NCI-H2171 treated with DMSO at 0.1 percent for 48 hours (cell line): ENCODE results near the gene SERPINA5.
"Not testable (repeated sequence)": the region's sequence is repeated elsewhere in the genome, so short reads cannot be mapped to it uniquely, and the experiment has no call there.

Experiments
- DNase-seq: peaks from one replicate; lab custom pipeline; 2025; lab: John Stamatoyannopoulos, UW

SERPINA5 gene

DNA sequence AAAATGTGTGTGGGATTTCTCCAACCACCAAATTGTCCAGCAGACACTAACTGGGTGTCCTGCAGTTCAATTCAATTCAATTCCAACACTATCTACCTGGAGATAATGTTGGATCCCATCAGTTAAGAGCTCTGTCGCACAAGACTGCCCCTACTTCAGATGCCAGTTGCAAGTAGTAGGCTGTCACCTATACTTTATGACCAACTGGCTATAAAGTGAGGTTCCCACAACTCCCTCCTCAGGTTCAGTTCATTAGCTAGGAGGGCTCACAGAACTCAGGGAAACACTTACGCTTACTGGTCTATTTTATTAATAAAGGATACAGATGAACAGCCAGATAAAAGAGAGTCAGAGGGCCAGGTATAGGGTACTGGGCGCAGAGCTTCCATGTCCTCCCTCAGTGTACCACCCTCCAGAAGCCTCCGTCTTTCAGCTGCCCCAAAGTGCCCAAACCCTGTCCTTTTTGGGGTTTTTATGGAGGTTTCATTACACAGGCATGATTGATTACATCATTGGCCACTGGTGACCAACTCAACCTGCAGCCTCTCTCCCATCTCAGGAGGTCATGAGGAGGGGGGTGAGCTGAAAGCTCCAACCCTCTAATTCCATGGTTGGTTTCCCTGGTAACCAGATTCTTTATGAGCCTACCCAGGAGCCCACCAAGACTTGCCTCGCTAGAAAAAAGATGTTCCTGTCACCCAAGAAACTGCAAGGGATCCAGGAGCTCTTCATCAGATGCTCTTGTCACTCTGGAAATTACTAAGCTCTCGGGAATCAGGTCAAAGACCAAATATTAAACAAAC is 7.5 kb upstream of the SERPINA5 start:
- DNase-seq = no peak

DNA sequence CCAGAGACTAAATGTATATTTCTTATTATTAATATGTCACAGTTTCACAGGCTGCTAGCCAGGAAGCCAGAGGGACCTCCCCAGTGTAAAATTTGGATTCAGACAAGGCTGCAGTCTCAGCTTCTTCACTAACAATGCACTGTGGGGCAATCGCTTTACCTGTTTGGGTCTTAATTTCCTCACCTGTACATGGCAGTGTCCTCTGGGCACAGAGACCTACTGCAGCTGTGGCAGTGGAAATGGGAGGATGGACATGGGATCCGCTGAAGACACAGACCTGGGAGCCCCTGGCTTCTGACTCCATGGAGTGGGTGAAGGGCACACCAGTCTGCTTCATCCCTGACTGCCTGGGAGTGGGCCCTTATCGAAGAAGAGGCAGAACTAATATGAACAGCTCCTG is 6.9 kb upstream of the SERPINA5 start:
- DNase-seq = no peak

DNA sequence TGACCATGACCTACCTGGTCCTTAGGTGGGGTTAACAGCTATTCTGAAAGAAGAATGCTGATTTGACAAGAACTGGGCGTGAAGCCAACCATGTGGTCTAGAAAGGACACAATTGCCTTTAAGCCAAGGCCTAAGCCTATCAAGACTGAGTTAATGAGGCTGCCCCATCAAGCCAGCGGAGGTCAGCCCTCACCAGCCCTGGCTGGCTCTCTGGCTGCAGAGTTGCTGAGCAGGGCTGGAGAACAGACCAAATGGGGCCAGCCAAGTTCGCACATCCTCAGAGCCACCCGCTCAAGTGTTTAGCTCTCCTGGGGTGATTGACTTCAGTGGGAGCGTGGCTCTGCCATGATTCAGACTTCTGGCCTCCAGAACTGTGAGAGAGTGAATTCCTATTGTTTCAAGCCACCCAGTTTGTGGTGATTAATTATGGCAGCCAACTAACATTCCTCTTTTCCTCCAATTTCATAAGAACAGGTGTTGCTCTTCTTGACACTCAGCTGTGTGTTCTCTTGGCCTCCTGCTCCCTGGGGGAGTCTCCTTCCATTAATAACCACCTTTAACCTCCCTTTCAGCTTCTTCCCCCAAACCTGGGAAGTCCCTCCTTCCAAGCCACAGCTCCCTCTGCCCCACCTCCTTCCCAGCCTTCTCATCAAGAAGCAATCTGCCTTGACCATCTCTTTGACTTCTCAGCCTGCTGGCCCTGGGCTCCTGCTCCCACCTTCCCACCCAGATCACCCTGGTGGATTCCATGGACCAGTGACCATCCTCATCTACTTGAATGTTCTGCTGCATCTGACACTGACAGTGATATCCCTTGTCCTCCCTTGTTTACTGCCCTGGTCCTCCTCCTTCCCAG is 5.3 kb upstream of the SERPINA5 start:
- no peak for DNase-seq

DNA sequence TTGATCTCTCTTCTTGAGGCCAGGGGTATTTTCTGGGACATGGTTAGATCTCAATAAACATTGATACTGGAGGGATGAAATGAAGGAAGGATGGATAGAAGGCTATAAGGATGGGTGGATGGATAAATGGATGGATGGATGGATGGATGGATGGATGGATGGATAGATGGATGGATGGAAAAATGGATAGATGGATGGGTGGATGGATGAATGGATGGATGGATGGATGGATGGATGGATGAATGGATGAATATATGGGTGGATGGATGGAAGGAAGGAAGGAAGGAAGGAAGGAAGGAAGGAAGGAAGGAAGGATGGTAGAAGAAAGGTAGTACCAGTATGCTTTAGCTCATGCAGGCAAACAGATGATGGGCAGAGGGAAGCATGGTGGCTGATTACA is 3.8 kb upstream of the SERPINA5 start:
- DNase-seq = not testable (repeated sequence)

DNA sequence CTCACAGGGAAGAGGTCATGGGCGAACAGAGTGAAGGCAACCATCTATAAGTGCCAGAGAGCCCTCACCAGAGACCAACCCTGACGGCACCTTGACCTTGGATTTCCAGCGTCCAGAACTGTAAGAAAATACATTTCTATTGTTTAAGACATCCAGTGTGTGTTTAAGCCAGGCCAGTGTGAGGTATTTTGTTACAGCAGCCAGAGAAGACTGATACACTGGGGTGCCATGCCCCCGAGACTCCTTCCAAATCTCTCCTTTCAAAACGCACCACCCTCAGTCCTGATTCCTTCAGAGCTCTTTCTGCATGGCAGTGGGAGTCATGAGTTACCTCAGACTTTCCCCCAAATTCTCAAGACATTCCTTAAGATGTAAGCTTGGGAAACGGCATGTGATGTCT is 2.5 kb upstream of the SERPINA5 start:
- no peak for DNase-seq

DNA sequence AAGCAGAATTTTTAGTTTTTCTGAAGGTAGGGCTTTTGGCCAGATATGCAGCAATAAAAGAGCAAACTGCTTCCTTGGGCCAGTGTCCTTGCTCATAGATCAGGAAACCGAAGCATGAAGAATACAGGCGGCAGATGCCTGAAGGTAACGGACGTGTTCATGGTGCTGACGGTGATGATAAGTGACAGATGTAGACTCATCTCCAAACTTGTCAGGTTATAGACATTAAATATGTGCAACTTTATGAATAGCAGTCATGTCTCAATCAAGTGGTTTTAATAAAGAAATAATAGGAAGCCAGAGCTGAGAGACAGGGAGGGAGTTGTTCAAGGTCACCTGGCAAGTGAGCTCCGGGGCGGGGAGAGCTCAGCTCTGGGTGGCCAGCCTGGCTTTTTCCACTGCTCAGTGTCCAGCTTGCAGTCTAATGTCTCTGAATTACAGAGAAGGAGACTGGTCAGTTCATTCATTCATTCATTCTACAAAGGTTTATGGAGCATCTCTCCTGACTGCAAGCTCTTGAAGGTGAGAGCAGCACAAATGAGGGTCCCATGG is 1.0 kb downstream of the SERPINA5 start:
- DNase-seq = no peak

DNA sequence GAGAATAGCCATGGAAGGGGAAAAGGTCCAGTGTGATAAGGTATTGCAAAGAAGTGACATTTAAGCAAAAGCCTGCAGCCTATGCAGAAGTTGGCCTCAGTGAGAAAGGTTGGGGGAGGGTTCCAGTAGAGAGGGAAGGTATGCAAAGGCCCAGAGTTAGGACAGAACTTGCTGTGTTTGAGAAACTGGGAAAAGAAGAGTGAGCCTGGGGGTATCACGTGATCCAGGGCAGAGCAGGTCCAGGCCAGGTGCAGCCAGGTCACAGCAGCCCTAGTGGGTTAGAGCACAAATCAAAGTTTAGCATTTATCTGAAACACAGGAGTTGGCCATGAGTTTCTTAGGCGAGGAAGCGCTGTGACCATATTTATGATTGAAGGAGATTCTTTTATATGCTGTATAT is 1.6 kb downstream of the SERPINA5 start:
- DNase-seq = no peak

DNA sequence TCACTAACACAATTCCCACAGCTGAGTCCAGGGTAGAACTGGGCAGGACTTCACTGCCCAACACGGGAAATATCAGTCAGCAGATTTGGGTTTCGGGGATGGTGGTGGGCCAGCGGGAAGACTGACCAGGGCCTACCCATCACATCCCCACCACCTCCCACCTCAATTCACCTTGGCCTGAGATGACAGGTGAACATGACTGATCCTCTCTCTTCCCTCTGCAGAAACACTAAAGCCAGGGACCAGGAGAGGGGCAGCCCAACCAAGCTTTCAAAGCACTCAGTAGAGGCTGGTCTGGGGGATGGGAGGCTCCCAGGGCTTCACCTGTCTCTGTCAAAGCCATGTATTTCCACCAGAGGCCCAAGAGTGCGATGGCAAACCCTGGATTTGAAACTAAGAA is 2.3 kb downstream of the SERPINA5 start:
- no peak for DNase-seq

DNA sequence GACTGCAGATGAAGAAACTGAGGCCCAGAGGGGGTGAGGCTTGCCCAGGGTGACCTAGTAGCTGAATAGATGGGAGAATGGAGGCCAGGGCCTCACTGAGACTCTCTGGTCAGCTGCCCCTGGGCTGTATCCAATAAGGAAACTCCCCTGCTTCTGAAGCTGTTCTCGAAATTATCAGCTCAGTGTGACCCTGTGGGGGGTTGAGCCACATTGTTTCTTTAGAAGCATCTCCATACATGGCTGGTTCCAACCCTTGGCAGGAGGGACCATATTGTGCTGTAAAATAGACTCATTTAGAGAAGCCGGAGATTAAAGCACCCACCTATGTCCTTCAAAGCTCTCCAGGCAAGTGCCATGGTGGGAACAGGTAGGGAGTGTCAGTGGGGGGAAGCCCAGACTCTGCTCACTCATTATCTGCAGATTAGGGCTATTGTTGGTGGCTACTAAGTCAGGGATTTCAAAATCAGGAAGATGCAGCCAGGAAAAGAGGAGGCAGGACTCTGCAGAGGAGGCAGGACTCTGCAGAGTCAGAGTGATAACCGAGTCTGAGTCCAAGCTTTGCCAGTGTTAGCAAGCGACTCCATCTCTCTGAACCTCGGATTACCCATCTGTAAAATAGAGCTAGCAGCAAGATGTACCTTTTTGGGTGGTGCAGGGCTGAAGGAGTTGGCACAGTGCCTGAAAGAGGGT is 3.5 kb downstream of the SERPINA5 start:
- DNase-seq = no peak

DNA sequence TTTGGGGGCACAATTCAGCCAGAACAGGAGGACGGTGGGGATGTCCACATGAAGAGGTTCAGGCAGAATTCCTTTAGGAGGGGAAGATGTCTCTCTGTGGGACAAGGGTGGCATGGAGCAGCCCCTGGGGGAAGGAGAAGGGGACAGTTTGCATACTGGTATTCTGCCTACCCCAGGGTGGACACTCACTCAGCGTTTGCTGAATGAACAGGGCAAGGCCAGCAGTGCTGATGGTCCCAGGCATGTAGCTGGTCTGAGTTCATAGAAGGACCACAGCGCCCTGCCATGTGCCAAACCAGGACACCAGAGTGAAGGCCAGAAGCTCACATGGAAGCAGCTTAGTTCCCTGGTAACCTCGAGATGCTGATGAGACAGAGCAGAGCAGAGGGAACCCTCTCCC is 5.4 kb downstream of the SERPINA5 start:
- no peak for DNase-seq

DNA sequence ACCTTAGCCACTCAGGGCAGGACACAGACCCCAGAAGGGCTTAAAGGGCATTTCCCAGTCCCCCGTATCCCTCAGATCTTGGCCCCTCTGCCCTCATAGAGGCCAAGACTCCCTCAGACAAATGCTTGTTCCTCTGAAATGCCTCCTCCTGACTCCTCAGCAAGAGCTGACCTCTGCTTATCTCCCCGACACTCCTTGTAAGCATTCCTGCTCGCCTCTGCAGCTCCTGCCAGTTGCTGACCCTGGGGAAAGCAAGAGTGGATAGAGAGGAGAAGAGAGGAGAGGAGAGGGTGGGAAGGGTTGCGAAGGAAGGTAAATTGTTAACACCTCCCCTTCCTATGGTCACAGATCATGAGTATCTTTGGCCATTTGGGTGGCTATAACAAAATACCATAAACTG is 7.1 kb downstream of the SERPINA5 start:
- no peak for DNase-seq

DNA sequence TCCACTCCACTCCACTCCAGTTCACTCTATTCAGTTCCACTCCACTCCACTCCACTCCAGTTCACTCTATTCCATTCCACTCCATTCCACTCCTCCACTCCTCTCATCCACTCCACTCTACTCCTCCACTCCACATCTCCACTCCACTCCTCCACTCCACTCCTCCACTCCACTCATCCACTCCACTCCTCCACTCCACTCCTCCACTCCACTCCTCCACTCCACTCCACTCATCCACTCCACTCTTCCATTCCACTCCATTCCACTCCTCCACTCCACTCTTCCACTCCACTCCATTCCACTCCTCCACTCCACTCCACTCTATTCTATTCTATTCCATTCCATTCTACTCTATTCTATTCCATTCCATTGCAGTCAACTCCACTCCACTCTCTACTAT is 9.8 kb downstream of the SERPINA5 start:
- DNase-seq = no peak

DNA sequence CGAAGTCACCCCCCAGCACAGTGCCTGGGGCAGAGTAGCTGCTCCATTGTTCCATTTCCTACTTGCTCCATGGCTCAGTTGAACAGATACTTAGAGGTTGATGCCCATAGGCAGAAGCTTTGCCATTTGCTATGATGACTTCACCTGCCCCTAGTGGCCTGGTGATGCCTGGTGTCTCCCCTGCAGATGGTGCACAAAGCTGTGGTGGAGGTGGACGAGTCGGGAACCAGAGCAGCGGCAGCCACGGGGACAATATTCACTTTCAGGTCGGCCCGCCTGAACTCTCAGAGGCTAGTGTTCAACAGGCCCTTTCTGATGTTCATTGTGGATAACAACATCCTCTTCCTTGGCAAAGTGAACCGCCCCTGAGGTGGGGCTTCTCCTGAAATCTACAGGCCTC is 10.6 kb downstream of the SERPINA5 start:
- DNase-seq = no peak

DNA sequence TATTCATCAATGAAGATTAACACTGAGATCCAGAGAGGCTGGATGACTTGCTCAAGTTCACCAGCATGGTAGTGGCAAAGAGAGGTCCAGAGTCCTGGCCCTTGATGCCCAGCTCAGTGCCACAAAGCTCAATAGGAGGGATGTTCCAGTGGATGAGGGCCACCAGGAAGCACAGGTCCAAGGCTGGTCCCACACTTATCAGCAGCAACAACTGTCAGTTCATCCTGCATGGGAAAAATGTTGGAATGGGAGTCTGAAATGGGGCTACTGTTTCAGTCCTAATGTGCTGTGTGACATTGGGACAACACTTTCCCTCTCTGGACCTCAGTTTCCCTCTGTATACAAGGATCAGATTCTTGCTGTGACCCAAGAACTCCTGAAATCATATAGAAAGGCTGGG is 11.2 kb downstream of the SERPINA5 start:
- DNase-seq = no peak

DNA sequence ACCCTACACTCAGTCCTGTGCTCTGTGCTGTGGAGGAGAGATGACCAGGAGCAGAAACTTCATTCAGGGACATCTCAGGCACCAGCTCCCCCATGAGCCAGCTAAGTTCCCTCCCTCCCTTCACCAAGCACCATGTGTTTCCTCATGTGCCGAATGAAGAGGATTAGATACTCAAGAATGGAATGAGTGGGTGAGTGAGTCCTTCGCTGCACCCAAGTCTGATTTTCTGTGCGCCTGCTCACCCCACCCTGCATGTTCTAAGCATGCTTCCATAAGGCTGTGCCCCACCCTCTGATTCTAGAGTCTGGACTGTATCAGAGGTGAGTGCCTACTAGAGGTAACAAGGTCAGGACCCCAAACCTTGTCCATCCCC is 12.1 kb downstream of the SERPINA5 start:
- no peak for DNase-seq

DNA sequence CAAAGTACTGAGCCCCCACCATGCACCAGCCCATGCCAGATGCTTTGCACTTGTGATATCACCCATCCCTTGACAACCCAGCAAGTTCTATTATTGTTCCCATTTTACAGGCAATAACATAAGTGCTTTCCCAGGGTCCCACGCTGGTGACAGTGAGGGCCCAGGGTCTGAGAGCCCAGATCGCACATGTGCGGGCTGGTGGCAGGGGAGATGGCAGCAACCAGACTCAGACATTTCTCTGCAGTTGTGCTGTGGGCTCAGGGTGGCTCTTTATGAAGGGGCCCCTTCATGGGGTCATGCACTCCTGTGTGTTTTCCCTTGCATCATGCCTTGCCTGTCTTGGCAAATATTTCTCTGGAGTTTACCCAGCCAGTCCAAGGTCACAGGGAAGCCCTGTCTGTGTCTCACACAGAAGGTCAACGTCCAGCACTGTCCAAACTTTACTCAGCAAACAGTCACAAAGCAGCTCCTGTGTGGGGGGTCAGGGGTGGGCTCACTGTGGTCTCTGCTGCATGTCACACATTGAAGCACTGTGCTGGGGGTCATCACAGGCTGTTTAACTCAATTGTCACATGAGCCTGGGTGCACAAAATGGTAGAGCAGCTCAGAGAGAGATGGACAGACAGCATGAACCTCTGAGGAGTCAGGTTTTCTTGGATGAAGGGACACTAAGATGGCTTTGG is 12.7 kb downstream of the SERPINA5 start:
- no peak for DNase-seq

DNA sequence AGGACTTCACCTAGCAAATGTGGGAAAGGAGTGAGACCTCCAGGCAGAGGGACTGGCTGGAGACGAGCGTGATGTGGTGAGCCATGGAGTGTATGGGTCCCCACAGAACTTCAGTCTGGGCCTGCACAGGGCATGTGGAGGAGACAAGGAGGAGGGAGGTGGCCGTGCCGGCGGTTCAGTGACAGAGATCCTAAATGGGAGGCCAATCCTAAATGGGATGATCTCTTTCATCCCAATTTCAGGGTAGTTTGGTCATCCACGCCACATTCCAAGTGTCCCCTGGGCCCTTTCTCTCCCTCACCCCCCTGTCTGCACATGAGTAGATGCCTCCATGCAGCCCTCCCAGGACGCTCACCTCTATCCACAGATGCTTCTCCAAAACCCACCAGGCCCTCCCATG is 13.2 kb downstream of the SERPINA5 start:
- DNase-seq = no peak

DNA sequence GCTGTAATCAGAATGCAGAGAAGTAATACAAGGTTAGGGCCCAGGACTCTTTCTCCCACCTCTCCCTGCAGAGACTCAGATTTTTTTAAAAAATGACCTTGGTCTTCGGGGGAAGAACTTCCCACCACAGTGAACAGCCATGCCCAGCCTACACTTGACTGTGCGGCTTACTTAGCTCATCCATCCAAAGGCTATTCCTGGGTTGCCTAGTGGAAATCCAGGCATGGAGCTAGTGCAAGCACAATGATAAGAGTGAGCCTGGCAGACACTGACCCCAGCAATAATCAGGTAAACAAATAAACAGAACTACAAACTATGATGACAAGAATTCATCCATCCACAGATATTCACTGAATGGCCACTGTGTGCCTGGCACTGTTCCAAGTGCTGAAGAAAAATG is 14.7 kb downstream of the SERPINA5 start:
- no peak for DNase-seq

DNA sequence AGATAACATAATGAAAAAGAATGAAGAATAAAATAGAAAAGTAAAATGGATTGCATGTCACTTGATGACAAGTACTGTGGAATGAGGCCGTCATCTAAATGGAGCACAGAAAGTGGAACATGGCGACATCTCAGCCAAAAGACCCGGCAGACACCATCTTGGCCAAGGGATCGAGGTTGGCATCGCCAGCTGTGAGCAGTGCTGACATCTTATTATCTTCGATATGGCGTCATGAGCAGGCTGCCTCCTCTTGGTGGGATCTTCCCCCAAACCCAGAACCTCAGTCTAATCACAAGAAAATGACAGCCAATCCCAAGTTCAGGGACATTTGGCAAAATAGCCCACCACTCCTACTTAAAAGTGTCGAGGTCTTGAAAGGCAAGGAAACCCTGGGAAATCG is 15.1 kb downstream of the SERPINA5 start:
- no peak for DNase-seq

DNA sequence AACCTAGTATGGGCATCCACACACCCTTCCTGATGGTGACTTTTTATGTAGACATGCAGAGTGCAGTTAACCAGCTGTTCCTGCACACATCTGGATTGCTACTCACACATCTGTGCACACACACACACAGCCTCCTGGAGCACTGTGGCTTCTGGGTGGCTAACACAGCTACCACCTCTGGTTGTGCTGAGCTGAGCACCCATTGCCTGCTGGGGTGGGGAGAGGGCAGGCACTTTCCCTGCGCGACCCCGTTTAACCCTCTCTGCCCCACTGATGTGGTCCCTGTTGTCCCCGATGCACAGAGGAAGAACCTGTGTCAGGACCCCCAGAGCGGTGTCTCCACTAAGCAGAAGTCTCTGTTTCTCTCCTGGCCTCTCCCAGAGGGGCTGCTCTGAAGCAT is 16.6 kb downstream of the SERPINA5 start:
- DNase-seq = no peak

DNA sequence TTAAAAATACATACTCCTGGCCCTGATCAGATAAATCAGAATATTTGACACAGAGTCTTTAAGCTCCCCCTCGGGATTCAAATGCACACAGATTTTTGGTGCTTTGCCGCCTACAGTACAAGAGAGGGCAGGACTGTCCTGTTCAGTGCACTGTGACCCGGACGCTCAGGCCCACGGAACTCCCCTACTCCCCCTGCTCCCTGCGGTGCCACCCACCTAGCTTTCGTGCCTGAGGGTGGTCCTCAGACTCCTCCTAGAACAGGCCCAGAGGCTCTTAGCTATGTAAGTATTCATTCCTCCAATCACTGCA is 17.2 kb downstream of the SERPINA5 start:
- DNase-seq = no peak
